Activated T-cell treated with anti-CD3 and anti-CD28 coated beads, Interleukin-2, amount 50 U/mL, for 24 hours (primary cell): ENCODE results near the gene EIF5B.

Source experiments
- DNase-seq: peaks from one replicate; pipeline ENCODE4 v3.0.0-alpha.2; 2020
- H3K27ac Mint-ChIP-seq: 2 replicates; pipeline ENCODE4 v1.8.0; 2020; ENCODE audit warnings: mild to moderate bottlenecking, mixed read lengths
- H3K27me3 Mint-ChIP-seq: 2 replicates; pipeline ENCODE4 v1.8.0; 2020; ENCODE audit warnings: mixed read lengths
- H3K36me3 Mint-ChIP-seq: 2 replicates; pipeline ENCODE4 v1.8.0; 2020; ENCODE audit warnings: low read depth, mixed read lengths
- H3K4me1 Mint-ChIP-seq: 2 replicates; pipeline ENCODE4 v1.8.0; 2020; ENCODE audit warnings: low read depth, mixed read lengths
- H3K4me3 Mint-ChIP-seq: 2 replicates; pipeline ENCODE4 v1.8.0; 2020; ENCODE audit warnings: mild to moderate bottlenecking, moderate library complexity, mixed read lengths
- H3K9me3 Mint-ChIP-seq: 2 replicates; pipeline ENCODE4 v1.8.0; 2020; ENCODE audit warnings: mixed read lengths

EIF5B gene

GRCh38 chr2:99389371-99389770 lies 52.2 kb downstream of the EIF5B start:
- H3K27ac Mint-ChIP-seq: no peak overlapping the region
- peaks cover 10% of the 10 kb centered on the region for H3K4me1 Mint-ChIP-seq
- no peak overlapping the region for H3K4me3 Mint-ChIP-seq
- H3K9me3 Mint-ChIP-seq: no peaks in the 10 kb centered on the region
- DNase-seq: no peak
- H3K36me3 Mint-ChIP-seq: peaks cover 82% of the 10 kb centered on the region
- no peaks in the 10 kb centered on the region for H3K27me3 Mint-ChIP-seq

GRCh38 chr2:99389946-99390345 lies 52.8 kb downstream of the EIF5B start:
- H3K4me3 Mint-ChIP-seq: no peak overlapping the region
- H3K27ac Mint-ChIP-seq: peak overlapping the region; percentile 44
- H3K27me3 Mint-ChIP-seq: no peaks in the 10 kb centered on the region

GRCh38 chr2:99395589-99396130 lies 58.5 kb downstream of the EIF5B start:
- Mint-ChIP-seq H3K27me3 (no peaks in the 10 kb centered on the region), H3K36me3 (peaks cover 94% of the 10 kb centered on the region), H3K27ac (peak overlapping the region; percentile 63), H3K9me3 (no peaks in the 10 kb centered on the region), H3K4me3 (no peak overlapping the region), H3K4me1 (no peaks in the 10 kb centered on the region)
- DNase-seq: no peak

More at GRCh38 chr2:99389946-99390345, 52.8 kb downstream of the EIF5B start:
- DNase-seq: no peak
- Mint-ChIP-seq H3K9me3 (no peaks in the 10 kb centered on the region), H3K36me3 (peaks cover 83% of the 10 kb centered on the region), H3K4me1 (peaks cover 10% of the 10 kb centered on the region)

GRCh38 chr2:99397266-99397920 lies 60.2 kb downstream of the EIF5B start:
- Mint-ChIP-seq H3K27me3 (no peaks in the 10 kb centered on the region), H3K4me1 (peaks cover 3% of the 10 kb centered on the region), H3K27ac (peak overlapping the region; percentile 27), H3K36me3 (peaks cover 96% of the 10 kb centered on the region), H3K4me3 (no peak overlapping the region), H3K9me3 (no peaks in the 10 kb centered on the region)
- no peak for DNase-seq

- no peak for DNase-seq
- H3K27me3 Mint-ChIP-seq: no peaks in the 10 kb centered on the region
- H3K4me1 Mint-ChIP-seq: peaks cover 8% of the 10 kb centered on the region
- no peaks in the 10 kb centered on the region for H3K9me3 Mint-ChIP-seq
- no peak overlapping the region for H3K4me3 Mint-ChIP-seq
- peaks cover 99% of the 10 kb centered on the region for H3K36me3 Mint-ChIP-seq
- H3K27ac Mint-ChIP-seq: peak overlapping the region; percentile 62
Measured at GRCh38 chr2:99398303-99398702, 61.1 kb downstream of the EIF5B start.

- no peak overlapping the region for H3K4me3 Mint-ChIP-seq
- H3K27ac Mint-ChIP-seq: peak overlapping the region; percentile 62
- DNase-seq: no peak
- H3K9me3 Mint-ChIP-seq: no peaks in the 10 kb centered on the region
- H3K4me1 Mint-ChIP-seq: peaks cover 12% of the 10 kb centered on the region
- H3K27me3 Mint-ChIP-seq: no peaks in the 10 kb centered on the region
- peaks cover 99% of the 10 kb centered on the region for H3K36me3 Mint-ChIP-seq
Measured at GRCh38 chr2:99399063-99399462, 61.9 kb downstream of the EIF5B start.

GRCh38 chr2:99399795-99400194 lies 62.6 kb downstream of the EIF5B start:
- Mint-ChIP-seq H3K4me3 (no peak overlapping the region), H3K27me3 (no peaks in the 10 kb centered on the region), H3K27ac (peak overlapping the region; percentile 62), H3K36me3 (peaks cover 99% of the 10 kb centered on the region), H3K4me1 (peaks cover 15% of the 10 kb centered on the region), H3K9me3 (no peaks in the 10 kb centered on the region)
- DNase-seq: no peak

- no peak for DNase-seq
- Mint-ChIP-seq H3K4me1 (peaks cover 15% of the 10 kb centered on the region), H3K27ac (peak overlapping the region; percentile 83), H3K9me3 (no peaks in the 10 kb centered on the region), H3K36me3 (peaks cover 99% of the 10 kb centered on the region), H3K27me3 (no peaks in the 10 kb centered on the region), H3K4me3 (no peak overlapping the region)
Measured at GRCh38 chr2:99401841-99402240, 64.7 kb downstream of the EIF5B start.

GRCh38 chr2:99403084-99403483 lies 65.9 kb downstream of the EIF5B start:
- peaks cover 94% of the 10 kb centered on the region for H3K36me3 Mint-ChIP-seq
- no peaks in the 10 kb centered on the region for H3K9me3 Mint-ChIP-seq
- no peak for DNase-seq
- no peaks in the 10 kb centered on the region for H3K27me3 Mint-ChIP-seq
- H3K27ac Mint-ChIP-seq: peak overlapping the region; percentile 38
- peaks cover 20% of the 10 kb centered on the region for H3K4me1 Mint-ChIP-seq
- H3K4me3 Mint-ChIP-seq: no peak overlapping the region

- H3K4me1 Mint-ChIP-seq: peaks cover 20% of the 10 kb centered on the region
- H3K27ac Mint-ChIP-seq: peak overlapping the region; percentile 38
- H3K36me3 Mint-ChIP-seq: peaks cover 94% of the 10 kb centered on the region
- H3K27me3 Mint-ChIP-seq: no peaks in the 10 kb centered on the region
- no peaks in the 10 kb centered on the region for H3K9me3 Mint-ChIP-seq
- DNase-seq: no peak
- H3K4me3 Mint-ChIP-seq: no peak overlapping the region
Measured at GRCh38 chr2:99403524-99403923, 66.3 kb downstream of the EIF5B start.

GRCh38 chr2:99404039-99404796 lies 67.0 kb downstream of the EIF5B start:
- no peaks in the 10 kb centered on the region for H3K27me3 Mint-ChIP-seq
- DNase-seq: no peak
- no peak overlapping the region for H3K4me3 Mint-ChIP-seq
- peak overlapping the region; percentile 38 for H3K27ac Mint-ChIP-seq
- H3K4me1 Mint-ChIP-seq: peaks cover 20% of the 10 kb centered on the region
- H3K9me3 Mint-ChIP-seq: no peaks in the 10 kb centered on the region
- H3K36me3 Mint-ChIP-seq: peaks cover 93% of the 10 kb centered on the region

GRCh38 chr2:99404797-99405669 lies 67.8 kb downstream of the EIF5B start:
- no peak overlapping the region for H3K4me3 Mint-ChIP-seq
- H3K4me1 Mint-ChIP-seq: peaks cover 20% of the 10 kb centered on the region
- no peaks in the 10 kb centered on the region for H3K9me3 Mint-ChIP-seq
- H3K36me3 Mint-ChIP-seq: peaks cover 91% of the 10 kb centered on the region
- DNase-seq: no peak
- H3K27ac Mint-ChIP-seq: peak overlapping the region; percentile 38
- no peaks in the 10 kb centered on the region for H3K27me3 Mint-ChIP-seq

- Mint-ChIP-seq H3K27ac (peak overlapping the region; percentile 16), H3K27me3 (no peaks in the 10 kb centered on the region), H3K4me1 (peaks cover 20% of the 10 kb centered on the region), H3K4me3 (no peak overlapping the region), H3K9me3 (no peaks in the 10 kb centered on the region), H3K36me3 (peaks cover 91% of the 10 kb centered on the region)
- DNase-seq: no peak
Measured at GRCh38 chr2:99406137-99406536, 68.9 kb downstream of the EIF5B start.

- Mint-ChIP-seq H3K36me3 (peaks cover 89% of the 10 kb centered on the region), H3K4me1 (peaks cover 5% of the 10 kb centered on the region), H3K27ac (no peak overlapping the region)
Measured at GRCh38 chr2:99410276-99410675, 73.1 kb downstream of the EIF5B start.

More at GRCh38 chr2:99410276-99410675, 73.1 kb downstream of the EIF5B start:
- DNase-seq: no peak
- no peak overlapping the region for H3K4me3 Mint-ChIP-seq
- H3K9me3 Mint-ChIP-seq: no peaks in the 10 kb centered on the region
- no peaks in the 10 kb centered on the region for H3K27me3 Mint-ChIP-seq
